ENCODE measurements around the gene BBIP1.
"Not testable (repeated sequence)": the region's sequence is repeated elsewhere in the genome, so short reads cannot be mapped to it uniquely, and the experiment has no call there.

The BBIP1 gene

DNA sequence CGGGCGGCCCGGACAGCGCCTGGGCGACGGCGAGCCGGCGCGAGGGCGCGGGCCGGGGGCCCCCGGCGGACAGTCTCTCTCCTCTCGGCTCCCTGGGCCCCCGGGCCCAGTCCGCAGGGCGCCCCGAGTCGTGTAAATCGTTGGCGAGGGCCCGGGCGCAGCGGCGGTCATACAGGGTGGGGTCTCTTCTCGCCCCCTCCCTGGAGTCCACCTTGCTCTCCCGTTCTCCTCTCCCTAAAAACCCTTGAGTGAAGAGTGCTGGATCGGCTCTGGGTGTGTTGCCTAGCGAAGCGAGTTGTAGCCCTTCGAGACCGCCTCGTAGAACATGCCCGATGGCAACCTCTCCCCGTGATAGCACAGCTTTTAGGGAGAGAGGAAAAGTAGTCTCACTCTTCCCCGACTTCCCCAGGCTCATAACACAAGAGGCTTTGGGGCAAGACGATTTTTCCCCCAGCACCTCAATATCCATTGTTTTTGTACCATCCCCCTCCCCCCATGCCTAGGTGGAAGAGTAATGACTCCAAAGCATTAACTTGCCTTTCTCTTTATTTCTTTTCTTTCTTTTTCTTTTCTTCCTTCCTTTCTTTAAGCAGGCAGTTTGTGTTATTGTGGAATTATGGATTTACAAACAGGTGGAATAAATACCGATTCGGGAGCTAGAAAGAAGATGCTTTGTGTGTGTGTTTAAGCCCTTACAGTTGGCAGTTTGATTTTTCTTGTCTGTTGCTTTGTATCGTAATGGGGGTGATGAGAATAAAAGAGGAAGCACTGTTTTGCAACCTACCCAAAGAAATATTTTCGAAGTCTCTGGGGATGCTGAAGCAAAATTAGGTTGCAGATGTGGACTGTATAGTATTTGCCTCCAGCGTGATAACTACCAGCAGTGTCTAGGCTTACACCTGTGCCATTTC lies 1.2 kb upstream of the BBIP1 start:
- peak; percentile 3 to 42 for DNase-seq

DNA sequence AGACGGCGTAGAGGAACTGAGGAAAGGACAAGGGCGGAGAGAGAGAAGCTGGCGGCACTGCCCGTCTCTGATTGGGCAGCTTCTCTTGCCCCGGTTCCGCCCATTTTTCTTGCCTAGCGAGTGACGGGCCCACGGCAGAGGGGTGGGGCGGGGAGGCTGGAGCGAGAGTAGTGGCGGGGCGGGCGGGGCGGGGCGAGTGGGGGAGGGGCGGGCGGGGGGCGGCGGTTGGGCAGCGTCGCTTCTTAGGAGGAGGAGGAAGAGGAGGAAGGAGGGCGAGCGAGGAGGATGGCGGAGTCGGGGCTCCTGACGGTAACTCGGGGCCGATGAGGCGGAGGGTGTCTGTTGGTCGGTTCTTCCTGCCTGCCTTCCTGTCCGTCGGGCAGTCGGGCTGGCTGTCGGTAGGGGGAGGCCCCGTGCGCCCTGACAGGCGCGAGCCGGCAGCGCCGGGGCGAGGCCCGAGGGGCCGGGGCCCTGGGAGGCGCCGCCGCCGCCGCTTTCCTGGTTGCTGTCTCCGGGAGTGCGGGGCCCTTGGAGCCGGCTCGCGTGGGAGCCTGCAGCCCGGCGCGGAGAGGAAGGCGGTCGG lies 460 bp upstream of the BBIP1 start, which contains the start of gene SHOC2:
SHOC2 (plus strand) TSS at position 256 of the 583 bp plus-strand sequence. CDS start 44,755 bp downstream, outside the sequence.
- DNase-seq = peak; percentile 64 to 72

DNA sequence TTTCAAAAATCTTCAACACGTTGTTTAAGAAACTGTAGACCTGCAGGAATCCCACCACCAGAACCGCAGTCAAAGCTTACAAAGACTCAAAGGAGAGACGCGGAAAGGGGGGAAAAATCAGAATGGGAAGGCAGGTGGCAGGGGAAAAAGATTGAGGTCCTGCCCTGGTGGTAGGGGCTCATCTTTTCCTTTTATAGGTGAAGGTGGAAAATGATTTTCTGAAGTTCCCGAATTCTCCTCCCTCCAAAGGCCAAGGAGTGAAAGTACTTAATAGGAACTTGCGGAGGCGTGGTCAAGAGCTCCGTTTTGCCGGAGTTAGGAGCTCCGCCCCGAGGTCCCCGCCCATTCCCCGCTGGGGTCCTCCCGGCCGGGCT lies 724 bp downstream of the BBIP1 start:
- no peak for DNase-seq

DNA sequence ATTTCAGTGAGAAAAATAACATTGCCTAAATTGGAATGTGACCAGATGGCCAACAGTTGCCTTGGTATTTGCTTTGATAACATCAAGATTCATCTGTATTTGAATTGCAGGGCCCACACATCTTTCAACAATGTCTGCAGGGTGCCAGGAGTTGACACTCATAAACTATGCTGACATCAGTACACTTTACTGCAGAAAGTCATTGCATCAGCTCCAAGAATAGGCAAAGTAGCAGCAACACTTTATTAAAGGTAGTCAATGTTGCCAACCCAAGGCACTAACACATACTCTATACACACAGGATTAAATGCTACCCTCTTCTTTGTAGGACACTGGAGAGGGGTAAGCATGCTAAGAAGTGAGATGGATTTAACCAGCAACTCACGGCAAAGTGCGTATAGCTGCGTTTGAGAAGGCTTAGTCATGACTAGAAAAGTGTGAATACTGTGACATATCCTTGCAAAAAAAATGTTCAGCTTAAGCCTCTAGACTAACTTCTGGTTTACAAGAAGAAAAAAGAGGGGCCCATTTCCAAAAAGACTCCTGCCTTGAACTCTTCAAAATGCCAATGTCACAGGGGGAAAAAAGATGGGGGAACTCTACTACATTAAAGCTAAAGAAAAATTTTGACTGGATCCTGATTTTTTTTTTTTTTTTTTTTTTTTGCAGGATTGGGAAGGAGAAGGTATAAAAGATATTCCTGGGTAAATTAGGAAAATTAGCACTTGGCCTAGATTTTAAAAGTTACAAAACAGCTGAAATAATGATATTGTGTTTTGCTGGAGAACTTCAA lies 2.2 kb downstream of the BBIP1 start:
- no peak for DNase-seq

DNA sequence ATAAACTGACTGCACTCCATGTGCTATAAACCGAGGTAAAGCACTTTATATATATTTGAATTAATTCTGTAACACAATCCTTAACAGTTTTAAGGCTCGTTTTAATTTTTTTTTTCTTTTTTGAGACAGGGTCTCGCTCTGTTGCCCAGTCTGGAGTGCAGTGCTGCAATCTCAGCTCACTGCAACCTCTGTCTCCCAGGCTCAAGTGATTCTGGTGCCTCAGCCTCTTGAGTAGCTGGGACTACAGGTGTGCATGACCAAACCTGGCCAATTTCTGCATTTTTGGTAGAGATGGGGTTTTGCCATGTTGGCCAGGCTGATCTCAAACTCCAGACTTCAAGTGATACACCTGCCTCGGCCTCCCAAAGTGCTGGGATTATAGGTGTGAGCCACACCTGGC lies 3.4 kb downstream of the BBIP1 start:
- not testable (repeated sequence) for DNase-seq

DNA sequence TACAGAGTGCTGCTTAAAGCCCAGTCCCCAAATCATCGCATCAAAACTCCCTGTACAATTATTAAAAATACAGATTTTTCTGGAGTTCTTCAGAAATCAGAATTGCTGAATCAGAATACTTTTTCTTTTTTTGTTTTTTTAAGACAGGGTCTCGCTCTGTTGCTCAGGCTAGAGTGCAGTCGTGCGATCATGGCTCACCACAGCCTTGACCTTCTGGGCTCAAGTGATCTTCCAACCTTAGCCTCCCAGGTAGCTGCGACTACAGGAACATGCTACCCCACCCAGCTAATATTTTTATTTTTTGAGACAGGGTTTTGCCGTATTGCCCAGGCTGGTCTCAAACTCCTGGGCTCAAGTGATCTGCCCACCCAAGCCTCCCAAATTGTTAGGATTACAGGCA lies 3.9 kb downstream of the BBIP1 start:
- DNase-seq = no peak

DNA sequence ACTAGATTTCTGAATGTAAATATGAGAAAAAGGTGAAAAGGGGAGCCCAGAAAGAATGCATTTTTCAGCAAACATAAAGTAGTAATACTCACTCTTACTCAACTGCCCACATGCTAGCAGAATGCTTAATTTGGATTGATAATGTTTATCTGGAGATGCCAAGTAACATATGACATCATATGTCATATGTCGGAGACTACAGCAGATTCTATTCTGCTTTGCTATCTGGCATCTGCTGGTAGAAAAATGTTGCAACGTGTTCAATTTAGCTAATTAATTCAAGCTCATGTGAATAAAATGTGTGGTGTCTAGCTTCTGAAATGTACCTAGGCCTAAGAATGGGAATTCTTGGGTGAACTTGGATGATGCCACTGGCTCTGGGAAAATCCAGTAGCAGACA lies 4.5 kb downstream of the BBIP1 start:
- no peak for DNase-seq

DNA sequence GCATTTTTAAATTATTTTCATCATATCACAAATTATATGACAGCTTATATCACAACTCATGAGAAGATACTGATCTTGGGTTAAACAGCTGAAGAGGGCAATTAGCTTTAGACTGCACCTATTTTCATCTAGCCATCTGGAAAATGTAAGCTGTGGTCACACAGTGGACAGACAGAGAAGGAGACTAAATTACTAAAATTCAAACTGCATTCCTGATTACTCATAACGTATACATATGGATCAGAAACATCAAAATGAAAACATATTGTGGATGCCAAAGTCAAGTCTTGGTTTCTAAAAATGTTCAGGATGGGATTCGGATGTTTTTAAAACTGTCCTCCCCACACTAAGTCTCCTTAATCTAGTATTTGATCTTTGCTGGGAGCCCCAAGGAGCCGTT lies 6.6 kb downstream of the BBIP1 start:
- DNase-seq = no peak

DNA sequence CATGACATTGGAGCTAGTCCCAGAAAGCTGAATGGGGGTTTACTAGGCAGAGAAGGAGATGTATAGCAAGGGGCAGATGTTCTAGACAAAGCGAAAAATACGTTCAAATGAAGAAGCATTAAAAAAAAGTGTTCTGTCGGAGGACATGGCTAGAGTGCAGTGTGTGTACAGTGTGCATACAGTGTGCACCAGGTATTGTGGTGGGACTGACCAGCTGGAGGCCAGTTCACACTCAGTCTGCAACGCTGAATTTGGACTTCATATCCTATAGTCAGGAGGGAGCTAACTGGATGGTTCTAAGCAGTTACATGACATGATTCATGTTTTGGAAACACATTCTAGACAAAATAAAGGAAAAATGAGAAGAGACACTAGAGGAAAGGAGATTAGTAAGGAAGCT lies 8.8 kb downstream of the BBIP1 start:
- no peak for DNase-seq

DNA sequence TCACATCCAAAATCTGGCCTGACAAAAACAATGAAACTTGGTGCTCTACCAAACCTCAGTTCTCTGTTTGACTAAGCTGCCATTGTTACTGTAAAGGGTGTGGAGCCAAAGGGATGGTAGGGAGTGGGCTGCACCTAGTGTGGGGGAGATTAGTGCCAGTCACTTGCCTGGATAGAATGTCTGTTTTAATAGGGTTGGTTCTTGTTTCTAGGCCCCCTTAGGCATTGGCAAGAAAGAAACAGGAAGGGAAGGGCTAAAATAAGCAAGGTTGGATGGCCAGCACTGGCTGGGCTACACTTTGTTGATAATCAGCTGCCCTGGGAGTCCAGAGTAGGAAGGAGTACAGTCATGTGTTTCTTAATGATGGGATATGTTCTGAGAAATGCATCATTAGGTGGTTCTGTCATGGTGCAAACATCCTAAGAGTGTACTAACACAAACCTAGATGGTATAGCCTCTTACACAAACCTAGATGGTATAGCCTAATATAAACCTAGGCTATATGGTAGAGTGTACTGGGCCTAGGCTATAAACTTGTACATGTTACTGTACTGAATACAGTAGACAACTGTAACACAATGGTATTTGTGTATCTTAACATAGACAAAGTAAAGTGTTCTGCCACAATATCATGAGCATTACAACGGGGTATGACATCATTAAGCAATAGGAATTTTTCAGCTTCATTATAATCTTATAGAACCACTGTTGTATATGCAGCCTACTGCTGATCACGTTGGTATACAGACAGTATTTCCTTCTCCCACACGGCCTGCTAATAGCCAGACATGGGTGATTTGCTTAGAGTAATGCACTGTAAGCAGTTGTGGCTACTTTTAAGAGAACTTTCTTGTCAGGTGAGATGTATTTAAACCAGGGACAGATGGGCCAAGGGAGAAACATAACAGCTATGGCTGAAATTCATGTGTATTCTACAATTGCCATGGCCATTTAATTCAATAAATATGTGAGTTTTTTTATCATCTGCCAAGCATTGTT lies 15.4 kb downstream of the BBIP1 start:
- DNase-seq = no peak

DNA sequence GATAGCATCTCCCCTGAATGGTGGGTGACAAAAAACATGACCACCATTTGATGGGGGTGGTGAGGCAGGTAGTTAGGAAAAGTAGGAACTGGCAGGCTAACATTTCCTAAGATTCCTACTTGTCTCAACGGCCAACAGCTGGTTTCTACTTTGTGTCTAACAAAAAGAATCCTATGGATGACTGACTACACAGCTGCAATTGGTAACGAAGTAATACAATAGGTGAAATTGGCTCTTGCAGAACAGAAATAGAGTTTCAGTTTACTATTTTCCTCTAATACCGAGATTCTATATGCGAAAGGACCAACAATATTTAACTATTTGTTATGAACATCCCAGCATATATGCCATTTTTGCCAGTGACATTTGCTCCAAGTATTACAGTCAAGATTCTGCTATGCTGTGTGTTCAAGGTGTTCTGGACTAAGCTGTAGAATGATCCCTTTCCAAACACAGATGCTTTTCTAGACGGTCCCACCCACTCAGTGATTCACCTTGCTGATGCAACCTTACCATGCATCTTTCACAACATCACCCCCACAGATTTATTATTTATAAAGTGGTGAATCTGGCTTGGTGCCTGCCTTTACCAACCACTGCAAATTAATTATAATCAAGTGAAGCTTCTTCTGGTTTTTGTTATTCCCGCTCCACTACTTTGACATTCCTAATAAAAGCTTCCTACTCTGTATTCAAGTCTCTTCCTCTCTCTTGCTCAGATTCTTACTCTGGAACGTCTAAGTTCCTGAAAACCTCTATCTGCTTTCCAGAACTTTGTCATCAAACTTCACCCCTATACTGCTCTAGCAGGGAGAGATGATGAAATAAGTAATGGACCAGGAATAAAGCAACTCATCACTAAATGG lies 16.8 kb downstream of the BBIP1 start:
- DNase-seq = no peak

DNA sequence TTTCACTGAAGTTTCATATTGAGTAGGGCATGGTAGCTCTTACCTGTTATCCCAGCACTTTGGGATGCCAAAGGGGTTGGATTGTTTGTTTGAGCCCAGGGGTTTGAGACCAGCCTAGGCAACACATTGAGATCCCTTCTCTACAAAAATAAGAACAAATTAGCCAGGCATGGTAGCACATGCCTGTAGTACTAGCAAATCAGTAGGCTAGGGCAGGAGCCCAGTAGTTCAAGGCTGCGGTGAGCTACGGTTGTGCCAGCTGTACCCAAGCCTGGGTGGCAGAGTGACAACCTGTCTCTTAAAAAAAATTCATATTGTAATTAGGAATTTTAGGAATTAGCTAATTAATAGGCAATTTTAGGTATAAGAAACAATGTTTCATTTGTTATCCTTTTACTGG lies 18.0 kb downstream of the BBIP1 start:
- DNase-seq = no peak

DNA sequence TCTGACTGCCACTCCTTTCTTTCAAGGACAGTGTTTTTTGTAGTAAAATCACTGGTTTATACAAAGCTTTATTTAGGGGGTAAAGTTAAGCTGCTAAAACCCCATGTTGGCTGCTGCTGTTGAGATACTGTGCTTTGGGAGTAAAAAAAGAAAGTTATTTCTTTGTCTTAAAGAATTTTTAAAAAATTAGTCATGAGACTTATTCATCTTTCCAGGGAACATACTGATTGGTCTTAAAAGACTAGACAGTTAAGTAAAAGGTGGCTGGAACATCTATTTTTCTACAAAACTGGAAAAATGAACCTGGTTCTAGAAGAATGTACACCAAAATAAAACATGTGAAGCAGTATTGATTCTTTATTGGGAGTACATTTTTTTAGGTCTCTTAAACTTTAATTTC lies 20.6 kb downstream of the BBIP1 start:
- DNase-seq = no peak

DNA sequence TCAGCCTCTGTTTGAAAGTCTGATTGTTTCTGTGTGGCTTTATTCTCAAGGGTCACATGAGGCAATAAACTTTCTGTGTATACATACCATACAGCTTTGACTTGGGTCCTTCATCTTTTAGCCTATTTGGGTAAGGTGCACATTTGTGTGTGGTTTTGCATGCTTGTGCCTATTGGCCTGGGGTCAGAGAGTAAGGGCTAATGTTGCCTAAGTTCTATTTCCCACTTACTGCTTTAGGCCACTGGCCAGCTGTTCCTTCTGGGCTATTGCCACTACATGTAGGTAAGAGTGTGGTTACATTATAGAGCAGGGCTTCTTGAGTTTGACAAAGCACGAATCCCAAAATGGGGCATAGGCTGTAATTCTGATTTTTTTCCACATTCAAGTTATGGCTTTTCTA lies 21.8 kb downstream of the BBIP1 start:
- no peak for DNase-seq

DNA sequence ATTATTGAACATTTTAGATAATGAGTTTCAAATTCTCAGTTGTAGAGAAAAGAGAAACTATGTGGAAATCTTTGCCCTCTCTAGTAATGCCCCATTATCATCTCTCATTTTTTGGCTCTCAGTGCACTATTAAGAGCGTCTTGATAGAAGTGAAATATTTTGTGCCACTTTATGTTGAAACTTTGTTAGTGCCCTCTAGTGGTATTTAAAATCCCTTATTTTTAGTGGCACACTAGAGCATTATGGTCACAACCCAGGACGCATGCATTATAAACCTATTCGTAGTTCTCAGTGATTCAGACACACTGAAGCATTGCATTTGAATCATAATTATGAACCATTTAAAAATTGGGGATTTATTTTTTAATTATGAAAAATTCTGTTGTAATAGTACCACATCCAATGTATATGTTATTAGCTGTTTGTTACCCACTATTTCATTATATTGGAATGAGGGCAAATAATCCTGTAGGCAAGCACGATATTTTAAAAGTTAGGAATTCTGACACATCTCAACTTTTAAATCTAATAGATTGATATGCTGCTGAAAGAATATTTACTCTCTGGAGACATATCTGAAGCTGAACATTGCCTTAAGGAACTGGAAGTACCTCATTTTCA lies 25.3 kb downstream of the BBIP1 start:
- DNase-seq = peak; percentile 5 to 9

DNA sequence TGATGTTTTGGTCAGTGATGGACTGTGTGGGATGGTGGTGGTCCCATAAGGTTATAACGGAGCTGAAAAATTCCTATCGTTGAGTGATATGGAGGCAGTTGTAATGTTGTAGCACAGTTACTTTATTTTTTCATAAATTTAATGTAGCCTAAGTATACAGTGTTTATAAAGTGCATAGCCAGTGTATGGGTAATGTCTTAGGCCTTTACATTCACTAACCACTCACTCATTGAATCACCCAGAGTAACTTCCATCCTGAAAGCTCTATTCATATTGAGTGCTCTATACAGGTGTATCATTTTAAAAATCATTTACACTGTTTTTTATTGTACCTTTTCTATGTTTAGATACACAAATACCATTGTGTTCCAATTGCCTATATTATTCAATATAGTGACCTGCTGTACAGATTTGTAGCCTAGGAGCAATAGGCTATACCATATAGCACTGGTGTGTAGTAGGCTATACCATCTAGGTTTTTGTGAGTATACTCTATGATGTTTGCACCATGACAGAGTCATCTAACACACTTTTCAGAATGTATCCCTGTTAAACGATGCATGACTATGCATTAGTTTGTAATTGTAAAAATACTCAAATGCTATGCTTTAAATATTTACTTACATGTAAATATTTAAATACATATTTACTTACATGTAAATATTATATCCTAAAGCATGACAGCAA lies 26.2 kb downstream of the BBIP1 start:
- no peak for DNase-seq

DNA sequence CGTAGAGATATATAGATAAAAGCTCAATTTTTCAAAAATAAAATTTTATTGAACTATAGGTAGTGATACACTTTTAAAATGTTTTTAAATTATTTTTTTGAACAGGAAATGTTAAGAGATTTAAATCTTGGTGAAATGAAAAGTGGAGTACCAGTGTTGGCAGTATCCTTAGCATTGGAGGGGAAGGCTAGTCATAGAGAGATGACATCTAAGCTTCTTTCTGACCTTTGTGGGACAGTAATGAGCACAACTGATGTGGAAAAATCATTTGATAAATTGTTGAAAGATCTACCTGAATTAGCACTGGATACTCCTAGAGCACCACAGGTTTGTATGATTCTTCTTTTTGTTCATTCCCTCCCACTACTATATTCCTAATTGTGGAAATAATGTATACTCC lies 31.4 kb downstream of the BBIP1 start:
- no peak for DNase-seq

DNA sequence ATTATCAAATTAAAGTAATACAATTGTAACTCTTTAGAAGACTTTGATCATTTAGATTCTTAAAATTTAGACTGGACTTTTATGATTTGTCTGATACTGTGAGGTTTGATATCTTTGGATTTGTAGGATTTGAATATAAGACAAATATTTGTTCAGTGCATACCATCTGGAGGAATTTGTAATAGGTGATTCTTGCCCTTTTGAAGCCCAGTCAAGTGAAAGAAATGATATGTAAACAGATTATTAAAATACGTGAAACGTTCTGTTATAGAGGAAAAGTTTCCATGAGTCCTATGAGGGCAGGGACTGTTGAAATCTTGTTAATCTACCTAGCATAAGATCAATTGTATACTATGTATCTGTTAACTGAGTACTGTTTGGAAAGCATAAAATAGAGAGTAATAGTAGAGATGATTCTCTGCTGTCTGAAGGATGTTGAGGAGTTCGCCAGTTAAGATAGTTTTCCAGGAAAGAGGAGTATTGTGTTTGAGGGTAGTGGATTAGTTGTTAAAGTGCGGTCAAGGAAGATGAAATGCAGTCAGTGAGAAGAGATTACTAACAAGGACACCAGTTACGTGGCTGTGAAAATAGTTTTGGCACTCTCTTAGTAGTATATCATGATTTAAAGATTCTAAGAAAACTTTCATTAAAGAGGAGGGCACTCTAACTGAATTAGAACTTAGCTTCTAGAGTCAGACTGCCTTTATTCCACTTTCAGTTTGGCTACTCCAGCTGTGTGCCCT lies 32.9 kb downstream of the BBIP1 start:
- DNase-seq = no peak

DNA sequence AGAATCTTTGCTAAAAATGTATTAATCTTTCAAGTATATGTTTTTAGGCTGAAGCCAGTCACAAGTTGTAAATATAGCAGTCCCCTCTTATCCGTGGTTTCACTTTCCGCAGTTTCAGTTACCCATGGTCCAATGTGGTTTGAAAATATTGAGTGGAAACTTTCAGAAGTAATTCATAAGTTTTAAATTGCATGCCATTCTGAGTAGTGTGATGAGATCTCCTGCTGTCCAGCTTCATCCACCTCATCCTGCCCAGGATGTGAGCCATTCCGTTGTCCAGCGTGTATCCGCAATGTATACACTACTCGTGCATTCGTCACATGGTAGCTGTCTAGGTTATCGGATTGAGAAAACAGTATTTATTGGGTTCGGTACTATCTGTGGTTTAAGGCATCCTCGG lies 35.1 kb downstream of the BBIP1 start:
- DNase-seq = no peak

DNA sequence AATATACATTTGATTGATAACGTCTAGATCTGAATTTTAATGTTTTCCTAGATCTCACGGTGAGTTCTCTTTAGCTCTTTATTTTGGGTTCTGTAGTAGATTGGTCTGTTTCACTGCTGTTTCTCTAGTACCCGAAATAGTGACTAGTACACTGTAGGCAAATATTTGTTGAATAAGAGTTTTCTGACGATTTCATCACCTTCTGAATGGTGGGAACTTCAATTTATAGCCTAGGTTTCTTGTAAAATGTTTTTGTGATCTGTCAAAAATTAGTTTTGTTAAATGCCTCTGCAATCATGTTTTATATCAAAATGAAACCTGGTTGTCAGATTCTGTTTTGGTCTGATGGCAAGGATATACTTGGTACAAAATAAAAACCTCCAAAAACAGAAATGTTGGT lies 37.1 kb downstream of the BBIP1 start:
- DNase-seq = no peak

Measured in NCI-H2081 (cell line).